Placental pericyte (primary cell): ENCODE data around the gene RASSF5. TPM values are rescaled to one million over a fixed set of nuclear protein-coding genes. Genes with fewer than 3 reads are reported as not detected.

ENCODE experiments used
- small RNA-seq: library from RNA; depleted of rRNA; stranded (forward); fragments of <200 nt; gene quantifications from one replicate; pipeline ENCODE3, GENCODE V24; 2012; ENCODE audit warnings: low replicate concordance
- total RNA-seq: library from RNA; depleted of rRNA; stranded (reverse); fragments of >200 nt; gene quantifications from 2 replicates; pipeline ENCODE4 v1.2.3, GENCODE V29; 2012

RASSF5 gene, protein sequence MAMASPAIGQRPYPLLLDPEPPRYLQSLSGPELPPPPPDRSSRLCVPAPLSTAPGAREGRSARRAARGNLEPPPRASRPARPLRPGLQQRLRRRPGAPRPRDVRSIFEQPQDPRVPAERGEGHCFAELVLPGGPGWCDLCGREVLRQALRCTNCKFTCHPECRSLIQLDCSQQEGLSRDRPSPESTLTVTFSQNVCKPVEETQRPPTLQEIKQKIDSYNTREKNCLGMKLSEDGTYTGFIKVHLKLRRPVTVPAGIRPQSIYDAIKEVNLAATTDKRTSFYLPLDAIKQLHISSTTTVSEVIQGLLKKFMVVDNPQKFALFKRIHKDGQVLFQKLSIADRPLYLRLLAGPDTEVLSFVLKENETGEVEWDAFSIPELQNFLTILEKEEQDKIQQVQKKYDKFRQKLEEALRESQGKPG
- total RNA-seq = 0.72 and 5.5 TPM in 2 replicates

DNA sequence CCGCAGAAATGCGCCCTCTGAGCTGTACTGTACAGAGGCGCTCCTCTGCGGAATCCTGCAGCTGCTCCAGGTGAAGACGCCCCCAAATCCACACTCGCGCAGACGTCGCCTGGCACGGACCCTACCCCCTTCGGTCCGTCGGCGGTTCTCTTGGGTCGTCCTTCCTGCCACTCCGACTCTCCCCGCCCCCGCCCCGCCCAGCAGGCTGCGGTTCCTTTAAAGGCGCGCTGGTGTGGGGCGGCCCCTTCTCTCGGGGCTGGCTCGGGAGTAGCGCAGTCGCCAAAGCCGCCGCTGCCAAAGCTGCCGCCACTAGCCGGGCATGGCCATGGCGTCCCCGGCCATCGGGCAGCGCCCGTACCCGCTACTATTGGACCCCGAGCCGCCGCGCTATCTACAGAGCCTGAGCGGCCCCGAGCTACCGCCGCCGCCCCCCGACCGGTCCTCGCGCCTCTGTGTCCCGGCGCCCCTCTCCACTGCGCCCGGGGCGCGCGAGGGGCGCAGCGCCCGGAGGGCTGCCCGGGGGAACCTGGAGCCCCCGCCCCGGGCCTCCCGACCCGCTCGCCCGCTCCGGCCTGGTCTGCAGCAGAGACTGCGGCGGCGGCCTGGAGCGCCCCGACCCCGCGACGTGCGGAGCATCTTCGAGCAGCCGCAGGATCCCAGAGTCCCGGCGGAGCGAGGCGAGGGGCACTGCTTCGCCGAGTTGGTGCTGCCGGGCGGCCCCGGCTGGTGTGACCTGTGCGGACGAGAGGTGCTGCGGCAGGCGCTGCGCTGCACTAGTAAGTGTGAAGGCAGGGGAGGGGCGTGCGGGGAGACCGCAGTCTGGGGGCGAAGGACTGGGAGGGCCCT lies at the start of gene RASSF5:
TSS of gene RASSF5 (plus strand) at position 248 of the 846 bp plus-strand sequence. CDS start at position 320, 72 bp downstream.

GRCh38 chr1:206469933-206470691 lies 37.2 kb upstream of the RASSF5 start, which contains the start of gene IKBKE:
TSS of gene IKBKE (plus strand) at chr1:206470476. CDS start at chr1:206473228, 2,752 bp downstream.

GRCh38 chr1:206612129-206612876 lies 105.0 kb downstream of the RASSF5 start, which contains the start of gene EIF2D:
TSS of gene EIF2D (minus strand) at chr1:206612465. CDS start at chr1:206612342, 123 bp downstream.

DNA sequence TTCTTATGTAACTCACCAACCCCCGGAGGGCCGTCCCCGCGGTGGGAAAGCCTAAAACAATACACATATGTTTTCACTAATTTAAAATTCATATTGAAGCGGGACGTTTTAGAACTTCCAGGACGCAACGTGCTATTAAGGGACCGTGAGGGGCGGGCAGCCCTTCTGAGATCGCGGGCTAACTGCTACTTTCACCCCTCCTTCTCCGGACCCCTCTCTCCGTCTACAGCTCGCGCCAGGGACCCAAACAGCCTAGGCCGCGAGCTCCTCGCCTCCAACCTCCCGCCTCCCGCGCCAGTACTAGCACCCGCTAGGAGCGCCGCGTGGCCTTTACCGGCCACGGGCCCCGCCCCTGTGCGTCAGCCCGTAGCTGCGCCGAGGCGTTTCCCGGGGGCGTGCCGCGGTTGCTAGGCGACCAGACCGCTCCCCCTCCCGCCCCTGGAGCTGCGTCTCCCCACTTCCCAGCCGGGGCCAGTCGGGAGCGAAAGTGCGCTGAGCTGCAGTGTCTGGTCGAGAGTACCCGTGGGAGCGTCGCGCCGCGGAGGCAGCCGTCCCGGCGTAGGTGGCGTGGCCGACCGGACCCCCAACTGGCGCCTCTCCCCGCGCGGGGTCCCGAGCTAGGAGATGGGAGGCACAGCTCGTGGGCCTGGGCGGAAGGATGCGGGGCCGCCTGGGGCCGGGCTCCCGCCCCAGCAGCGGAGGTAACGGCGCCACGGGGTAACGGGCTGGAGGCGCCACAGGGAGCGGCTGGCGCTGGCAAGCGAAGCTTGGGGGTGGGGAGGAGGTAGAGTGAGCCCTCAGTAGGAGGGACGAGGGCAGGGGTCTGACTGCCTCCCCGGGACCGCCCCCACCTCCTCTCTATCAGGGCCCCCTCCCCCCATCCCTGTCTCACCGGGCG lies 128.0 kb downstream of the RASSF5 start, which contains the start of gene DYRK3:
TSS of gene DYRK3 (plus strand) at position 457 of the 898 bp plus-strand sequence. CDS start at position 625, 168 bp downstream.

Small RNA genes lying within 50 kb of the gene (small RNA-seq; reads per million reads assigned to genes)
- not detected for gene MIR6769B

Other genes starting within 250 kb of the RASSF5 start
- 42.7 and 51.4 TPM in 2 replicates for gene IKBKE, start 37.1 kb upstream of the RASSF5 start, total RNA-seq
- gene EIF2D, start 104.9 kb downstream of the RASSF5 start, total RNA-seq = 49.5 and 57.1 TPM in 2 replicates
- 41.4 and 62.4 TPM in 2 replicates for gene DYRK3, start 128.0 kb downstream of the RASSF5 start, total RNA-seq
- gene MAPKAPK2, start 177.4 kb downstream of the RASSF5 start, total RNA-seq = 65.9 and 76.2 TPM in 2 replicates